Chondrocyte (in vitro differentiated cells): ENCODE results near the gene MYL10. TPM values are rescaled to one million over a fixed set of nuclear protein-coding genes. Genes with fewer than 3 reads are reported as not detected.

Experiments
- DNase-seq: peaks from one replicate; pipeline ENCODE4 v3.0.0; 2021; ENCODE audit warnings: mixed read lengths, low spot score
- H3K27ac Mint-ChIP-seq: one replicate; pipeline ENCODE4 v1.8.0; 2021; ENCODE audit warnings: mild to moderate bottlenecking, moderate library complexity, mixed read lengths; ENCODE audit not compliant: unreplicated experiment
- H3K27me3 Mint-ChIP-seq: 2 replicates; pipeline ENCODE4 v1.8.0; 2021; ENCODE audit warnings: low read depth, mixed read lengths
- H3K36me3 Mint-ChIP-seq: 2 replicates; pipeline ENCODE4 v1.8.0; 2021; ENCODE audit warnings: low read depth, mixed read lengths
- H3K4me1 Mint-ChIP-seq: 2 replicates; pipeline ENCODE4 v1.8.0; 2021; ENCODE audit warnings: low read depth, mild to moderate bottlenecking, mixed read lengths
- H3K4me3 Mint-ChIP-seq: one replicate; pipeline ENCODE4 v1.8.0; 2021; ENCODE audit warnings: mild to moderate bottlenecking, moderate library complexity, mixed read lengths; ENCODE audit not compliant: unreplicated experiment
- H3K9me3 Mint-ChIP-seq: 2 replicates; pipeline ENCODE4 v1.8.0; 2021; ENCODE audit warnings: low read depth, mixed read lengths
- CTCF ChIP-seq: fragments of 200-600 bp; sonication (generic); IDR thresholded peaks from 2 replicates; pipeline ENCODE4 v1.5.0; 2021; ENCODE audit warnings: antibody characterized with exemption, mild to moderate bottlenecking, moderate library complexity
- total RNA-seq: library from RNA; stranded (reverse); gene quantifications from 3 replicates; pipeline ENCODE4 v1.2.1, GENCODE V29; 2021

The MYL10 gene
- total RNA-seq, 1 donor from 2014 or later, result 3.4 TPM

DNA sequence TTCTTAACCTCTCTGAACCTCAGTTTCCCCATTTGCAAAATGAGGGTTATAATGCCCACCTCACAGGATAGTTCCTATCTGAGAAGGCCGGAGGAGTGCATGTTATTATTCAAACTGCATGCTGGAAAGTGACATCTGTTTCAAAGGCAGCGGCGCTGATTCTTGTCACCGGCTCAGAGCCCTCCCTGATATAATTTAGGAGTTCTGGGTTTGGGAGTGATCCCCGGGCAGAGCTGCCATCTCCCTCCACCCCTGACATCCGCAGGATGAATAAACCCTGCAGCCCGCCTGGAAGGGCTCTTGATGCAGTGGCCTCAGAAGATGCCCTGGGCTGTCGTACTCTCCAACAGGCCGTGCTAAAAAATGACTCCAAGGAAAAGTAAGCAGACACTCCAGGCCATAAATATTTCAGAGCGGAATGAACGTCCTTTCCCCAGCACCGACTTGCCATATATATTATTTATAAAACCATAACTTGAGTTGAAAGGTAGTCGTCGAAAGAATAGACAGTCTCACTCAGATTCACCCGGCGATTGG lies 47.0 kb upstream of the MYL10 start:
- Mint-ChIP-seq H3K27ac (no peak overlapping the region), H3K36me3 (no peaks in the 10 kb centered on the region), H3K4me3 (no peak overlapping the region), H3K9me3 (peaks cover 4% of the 10 kb centered on the region), H3K27me3 (no peaks in the 10 kb centered on the region), H3K4me1 (peaks cover 49% of the 10 kb centered on the region)
- no peak for DNase-seq
- no peak for TF ChIP-seq CTCF

DNA sequence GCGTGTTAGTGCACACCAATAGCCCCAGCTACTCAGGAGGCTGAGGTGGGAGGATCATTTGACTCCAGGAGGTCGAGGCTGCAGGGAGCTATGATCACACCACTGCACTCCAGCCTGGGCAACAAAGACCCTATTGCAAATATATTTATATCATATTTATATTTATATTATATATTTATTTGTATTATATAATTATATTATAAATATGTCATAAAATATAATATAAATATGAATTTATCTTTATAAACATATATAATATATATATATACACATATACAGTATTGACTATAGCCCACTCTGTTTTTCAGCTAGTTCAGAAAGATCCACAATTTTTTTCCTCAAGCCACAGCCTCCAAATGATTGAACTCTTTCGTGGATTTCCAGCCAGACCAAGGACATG lies 45.3 kb upstream of the MYL10 start:
- H3K9me3 Mint-ChIP-seq, result peaks cover 4% of the 10 kb centered on the region
- no peaks in the 10 kb centered on the region for H3K36me3 Mint-ChIP-seq
- H3K4me1 Mint-ChIP-seq, result peaks cover 41% of the 10 kb centered on the region
- H3K4me3 Mint-ChIP-seq, result no peak overlapping the region
- no peak for TF ChIP-seq CTCF
- H3K27ac Mint-ChIP-seq, result no peak overlapping the region
- no peak for DNase-seq
- no peaks in the 10 kb centered on the region for H3K27me3 Mint-ChIP-seq

DNA sequence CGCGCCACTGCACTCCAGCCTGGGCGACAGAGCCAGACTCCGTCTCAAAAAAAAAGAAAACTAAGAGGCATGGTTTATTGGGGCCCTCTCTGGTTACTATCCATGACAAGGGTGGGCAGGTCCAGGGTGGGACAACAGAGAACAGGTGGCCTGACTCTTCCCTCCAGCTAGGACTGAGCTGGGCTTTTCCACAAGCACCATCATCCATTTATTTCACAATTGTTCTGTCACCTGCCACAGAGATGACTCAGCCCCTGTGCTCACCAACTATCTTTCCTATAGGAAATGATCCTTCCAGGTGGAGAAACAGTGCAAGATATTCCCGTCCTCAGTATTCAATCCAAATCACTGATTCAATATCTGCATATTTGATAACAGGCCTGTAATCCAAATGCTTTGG lies 44.9 kb upstream of the MYL10 start:
- H3K9me3 Mint-ChIP-seq, result peaks cover 4% of the 10 kb centered on the region
- no peak for TF ChIP-seq CTCF

GRCh38 chr7:101673315-101673714 lies 44.2 kb upstream of the MYL10 start:
- Mint-ChIP-seq H3K4me3 (no peak overlapping the region), H3K27ac (no peak overlapping the region), H3K4me1 (peaks cover 31% of the 10 kb centered on the region), H3K27me3 (no peaks in the 10 kb centered on the region), H3K36me3 (no peaks in the 10 kb centered on the region), H3K9me3 (peaks cover 8% of the 10 kb centered on the region)
- no peak for DNase-seq
- no peak for TF ChIP-seq CTCF

More for the DNA sequence above, 44.9 kb upstream of the MYL10 start:
- H3K36me3 Mint-ChIP-seq, result no peaks in the 10 kb centered on the region
- H3K27me3 Mint-ChIP-seq, result no peaks in the 10 kb centered on the region
- no peak overlapping the region for H3K27ac Mint-ChIP-seq
- no peak overlapping the region for H3K4me3 Mint-ChIP-seq
- no peak for DNase-seq
- peaks cover 38% of the 10 kb centered on the region for H3K4me1 Mint-ChIP-seq

GRCh38 chr7:101671371-101672356 lies 42.6 kb upstream of the MYL10 start:
- Mint-ChIP-seq H3K9me3 (peaks cover 8% of the 10 kb centered on the region), H3K4me3 (no peak overlapping the region), H3K4me1 (peaks cover 18% of the 10 kb centered on the region), H3K27ac (peak overlapping the region; percentile 12), H3K36me3 (no peaks in the 10 kb centered on the region), H3K27me3 (no peaks in the 10 kb centered on the region)
- no peak for DNase-seq
- TF ChIP-seq CTCF, result no peak
